VCaP (cell line): ENCODE results near the gene COX5A.

ENCODE experiments used
- H3K27ac ChIP-seq: fragments of 450-650 bp; 2 replicates; pipeline ENCODE4 v1.5.1; 2017
- TF ChIP-seq, protein P1 (sequence below): fragments of 450-650 bp; conservative IDR thresholded peaks from 2 replicates; pipeline ENCODE4 v1.5.1; 2017; ENCODE audit warnings: mild to moderate bottlenecking, moderate library complexity

The COX5A gene

GRCh38 chr15:74884428-74885223 lies 53.2 kb downstream of the COX5A start:
- no peak overlapping the region for H3K27ac ChIP-seq
- TF ChIP-seq, protein P1, sequence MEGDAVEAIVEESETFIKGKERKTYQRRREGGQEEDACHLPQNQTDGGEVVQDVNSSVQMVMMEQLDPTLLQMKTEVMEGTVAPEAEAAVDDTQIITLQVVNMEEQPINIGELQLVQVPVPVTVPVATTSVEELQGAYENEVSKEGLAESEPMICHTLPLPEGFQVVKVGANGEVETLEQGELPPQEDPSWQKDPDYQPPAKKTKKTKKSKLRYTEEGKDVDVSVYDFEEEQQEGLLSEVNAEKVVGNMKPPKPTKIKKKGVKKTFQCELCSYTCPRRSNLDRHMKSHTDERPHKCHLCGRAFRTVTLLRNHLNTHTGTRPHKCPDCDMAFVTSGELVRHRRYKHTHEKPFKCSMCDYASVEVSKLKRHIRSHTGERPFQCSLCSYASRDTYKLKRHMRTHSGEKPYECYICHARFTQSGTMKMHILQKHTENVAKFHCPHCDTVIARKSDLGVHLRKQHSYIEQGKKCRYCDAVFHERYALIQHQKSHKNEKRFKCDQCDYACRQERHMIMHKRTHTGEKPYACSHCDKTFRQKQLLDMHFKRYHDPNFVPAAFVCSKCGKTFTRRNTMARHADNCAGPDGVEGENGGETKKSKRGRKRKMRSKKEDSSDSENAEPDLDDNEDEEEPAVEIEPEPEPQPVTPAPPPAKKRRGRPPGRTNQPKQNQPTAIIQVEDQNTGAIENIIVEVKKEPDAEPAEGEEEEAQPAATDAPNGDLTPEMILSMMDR, result no peak

- H3K27ac ChIP-seq, result no peak overlapping the region
- TF ChIP-seq, protein P1, result no peak
Measured at GRCh38 chr15:74882528-74882927, 55.3 kb downstream of the COX5A start.

DNA sequence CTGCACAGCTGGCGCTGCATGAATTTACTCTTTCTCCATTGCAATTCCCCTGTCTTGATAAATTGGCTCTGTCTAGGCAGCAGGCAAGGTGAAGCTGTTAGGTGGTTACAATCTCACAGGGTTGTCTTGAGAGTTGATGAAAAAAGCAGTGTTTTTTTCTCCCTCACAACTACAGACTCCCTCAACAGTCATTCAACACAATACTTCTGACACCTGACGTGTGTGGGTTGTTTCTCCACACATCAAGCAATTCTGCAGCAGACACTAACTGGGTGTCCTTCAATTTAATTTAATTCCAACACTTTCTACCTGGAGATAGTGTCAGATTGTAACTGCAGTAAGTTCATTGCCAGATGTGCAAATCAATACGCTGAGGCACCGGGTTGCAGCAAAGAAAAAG lies 59.6 kb downstream of the COX5A start:
- H3K27ac ChIP-seq, result no peak overlapping the region
- TF ChIP-seq, protein P1, result no peak

- H3K27ac ChIP-seq, result peak overlapping the region; percentile 82
- TF ChIP-seq, protein P1, result no peak
Measured at GRCh38 chr15:74873756-74874424, 64.0 kb downstream of the COX5A start.

- TF ChIP-seq, protein P1, result no peak
- H3K27ac ChIP-seq, result peak within 1 kb of the TSS; percentile 82
Measured at GRCh38 chr15:74873036-74873755, 64.7 kb downstream of the COX5A start, which contains the start of gene SCAMP2. Gene SCAMP2, minus strand, starts transcription at chr15:74873365. Its CDS starts 110 bp downstream, at chr15:74873255.

GRCh38 chr15:74872702-74873035 lies 65.2 kb downstream of the COX5A start:
- peak overlapping the region; percentile 82 for H3K27ac ChIP-seq
- TF ChIP-seq, protein P1, result no peak
